ENCODE results near the gene PFDN2. TPM values are rescaled to one million over a fixed set of nuclear protein-coding genes. Genes with fewer than 3 reads are reported as not detected.

The PFDN2 gene
- total and polyA plus RNA-seq, 2 of the 8 experiments (the other 6 are each of a cell fraction or from before 2014, with no cell fraction given): 66.2 to 71.2 TPM

DNA sequence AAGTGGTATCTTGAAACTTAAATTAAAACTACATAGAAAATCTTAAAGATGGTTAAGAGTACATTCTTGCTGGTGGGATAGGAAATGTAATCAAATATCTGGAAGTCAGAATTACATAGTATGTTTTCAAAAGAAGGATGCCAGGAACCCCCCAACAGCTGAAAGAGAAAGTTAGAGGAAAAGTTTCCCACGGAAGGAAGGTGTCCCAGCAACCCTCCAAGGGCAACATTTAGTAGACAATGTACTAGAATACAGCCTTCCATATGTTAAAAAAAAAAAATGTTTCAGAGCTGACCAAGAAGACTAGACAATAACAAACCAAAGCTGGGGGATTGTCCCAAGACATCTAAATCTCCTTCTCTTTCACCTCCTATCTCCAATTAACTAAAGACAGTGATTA lies 12.4 kb upstream of the PFDN2 start:
- Histone ChIP-seq H4K91ac (replicated peaks; ENCODE audit: insufficient read length, low read length) (no peak overlapping the region), H2BK12ac (ENCODE audit: low read depth, low read length) (no peak overlapping the region), H4K5ac (ENCODE audit: insufficient read length, low read depth, low read length) (no peak overlapping the region), H3K36me3 (ENCODE audit: control insufficient read depth in 2 of 4, insufficient read depth in 4 of 4, low read length in 3 of 4) (peaks cover 0 to 35% (median 11%) of the 10 kb centered on the region in 4 experiments; a peak in 6 of 8 replicates), H2AK5ac (ENCODE audit: low read depth, low read length) (no peak overlapping the region), H3K4ac (replicated peaks; ENCODE audit: insufficient read length, low read depth, low read length) (no peak overlapping the region), H3K27ac (ENCODE audit: low read depth, low read length) (no peak overlapping the region), H2BK120ac (replicated peaks; ENCODE audit: low read depth, low read length) (no peak overlapping the region), H3K79me1 (ENCODE audit: low read depth, low read length) (peaks cover 6% of the 10 kb centered on the region), H3K79me2 (ENCODE audit: control insufficient read depth in 1 of 2, insufficient read depth in 2 of 2, low read length in 2 of 2) (peaks cover 0 to 65% of the 10 kb centered on the region in 2 experiments; a peak in 3 of 4 replicates), H2AFZ (ENCODE audit: low read length) (no peak overlapping the region), H4K20me1 (replicated peaks in 1 of 2; ENCODE audit: control insufficient read depth in 1 of 2, insufficient read depth in 2 of 2, low read length in 2 of 2) (peaks cover 2 to 5% of the 10 kb centered on the region in 2 experiments), H2BK5ac (ENCODE audit: low read depth, low read length) (no peak overlapping the region), H3K56ac (replicated peaks; ENCODE audit: insufficient read length, low read depth, low read length) (no peak overlapping the region), H3K14ac (ENCODE audit: insufficient read length) (no peak overlapping the region), H3K18ac (ENCODE audit: extremely low read depth, low read length) (no peak overlapping the region), H3K23ac (ENCODE audit: insufficient read length) (no peak overlapping the region), H3K4me3 (ENCODE audit: extremely low read depth in 1 of 4, insufficient read depth in 2 of 4, low read depth in 3 of 4, low read length in 4 of 4) (peak overlapping the region in 1 of 4 experiments; percentile 97; a peak in 4 of 8 replicates), H3K9ac (replicated peaks in 1 of 4; ENCODE audit: extremely low read depth in 1 of 4, low read depth in 3 of 4, low read length in 3 of 4) (no peak overlapping the region), H3K9me3 (ENCODE audit: insufficient read depth in 2 of 2, low read depth in 1 of 2, low read length in 1 of 2) (no peaks in the 10 kb centered on the region), H3K27me3 (replicated peaks in 1 of 4; ENCODE audit: control insufficient read depth in 3 of 4, extremely low read depth in 1 of 4, insufficient read depth in 3 of 4, low read length in 3 of 4) (no peaks in the 10 kb centered on the region), H4K8ac (ENCODE audit: extremely low read depth, insufficient read depth, low read length) (no peak overlapping the region), H3K4me2 (ENCODE audit: insufficient read depth in 1 of 2, low read depth in 2 of 2, low read length in 2 of 2) (peak overlapping the region; percentile 75 to 78; a peak in 2 of 4 replicates), H3K23me2 (ENCODE audit: low read depth, low read length) (peaks cover 9% of the 10 kb centered on the region), H2BK20ac (ENCODE audit: low read length) (no peak overlapping the region), H3K4me1 (replicated peaks in 1 of 4; ENCODE audit: control insufficient read depth in 3 of 4, insufficient read depth in 4 of 4, low read length in 3 of 4) (no peaks in the 10 kb centered on the region; a peak in 1 of 7 replicates), H2BK15ac (ENCODE audit: low read length) (no peak overlapping the region)
- 79% methylated on average over 1 of the region's 1 CpG; no CpG with 5 or more reads in 1 of the 2 experiments for WGBS, 2 experiments (ENCODE audit: extremely low coverage in 1 of 2, insufficient coverage in 1 of 2, insufficient read length in 1 of 2, insufficient replicate concordance in 2 of 2, low coverage in 1 of 2, low lambda C conversion rate in 2 of 2, missing lambda C conversion rate in 1 of 2)
- DNase-seq (ENCODE audit: low read depth in 1 of 2, low spot score in 2 of 2) (no peak), FAIRE-seq (no peak)
- ChIA-PET POLR2A (ENCODE audit: partially characterized antibody) (interaction anchor here (1.4 to 9.6 kb wide), 2 partner anchors 23 to 85 kb away, joined by 3 to 130 read pairs; partner anchors contain the start of genes UFC1, USF1 and USP21), CTCF (ENCODE audit: partially characterized antibody) (interaction anchor here (1.9 kb wide), 1 partner anchor 33 kb away, joined by 7 read pairs; no protein-coding TSS in a partner anchor)
- TF ChIP-seq POLR2AphosphoS5 (IDR thresholded peaks at IDR 0.05; ENCODE audit: low read depth, low read length) (no peak), BRCA1 (IDR thresholded peaks at IDR 0.05; ENCODE audit: low read depth, low read length) (no peak), CTBP2 (IDR thresholded peaks at IDR 0.05; ENCODE audit: borderline replicate concordance, insufficient read depth, insufficient read length, low read length) (no peak), PHF8 (conservative IDR thresholded peaks at IDR 0.05; ENCODE audit: low read depth, low read length) (no peak), TEAD4 (IDR thresholded peaks at IDR 0.05; ENCODE audit: low read depth, low read length) (no peak), TBP (IDR thresholded peaks at IDR 0.05; ENCODE audit: low read depth, low read length) (no peak), HDAC6 (IDR thresholded peaks at IDR 0.05; ENCODE audit: low read depth, low read length) (no peak), CEBPB (IDR thresholded peaks at IDR 0.05; ENCODE audit: low read depth, low read length) (no peak)
- TF ChIP-seq, protein P1, sequence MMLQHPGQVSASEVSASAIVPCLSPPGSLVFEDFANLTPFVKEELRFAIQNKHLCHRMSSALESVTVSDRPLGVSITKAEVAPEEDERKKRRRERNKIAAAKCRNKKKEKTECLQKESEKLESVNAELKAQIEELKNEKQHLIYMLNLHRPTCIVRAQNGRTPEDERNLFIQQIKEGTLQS (IDR thresholded peaks at IDR 0.05; ENCODE audit: insufficient read depth, low read depth, low read length): no peak
- TF ChIP-seq, protein P2, sequence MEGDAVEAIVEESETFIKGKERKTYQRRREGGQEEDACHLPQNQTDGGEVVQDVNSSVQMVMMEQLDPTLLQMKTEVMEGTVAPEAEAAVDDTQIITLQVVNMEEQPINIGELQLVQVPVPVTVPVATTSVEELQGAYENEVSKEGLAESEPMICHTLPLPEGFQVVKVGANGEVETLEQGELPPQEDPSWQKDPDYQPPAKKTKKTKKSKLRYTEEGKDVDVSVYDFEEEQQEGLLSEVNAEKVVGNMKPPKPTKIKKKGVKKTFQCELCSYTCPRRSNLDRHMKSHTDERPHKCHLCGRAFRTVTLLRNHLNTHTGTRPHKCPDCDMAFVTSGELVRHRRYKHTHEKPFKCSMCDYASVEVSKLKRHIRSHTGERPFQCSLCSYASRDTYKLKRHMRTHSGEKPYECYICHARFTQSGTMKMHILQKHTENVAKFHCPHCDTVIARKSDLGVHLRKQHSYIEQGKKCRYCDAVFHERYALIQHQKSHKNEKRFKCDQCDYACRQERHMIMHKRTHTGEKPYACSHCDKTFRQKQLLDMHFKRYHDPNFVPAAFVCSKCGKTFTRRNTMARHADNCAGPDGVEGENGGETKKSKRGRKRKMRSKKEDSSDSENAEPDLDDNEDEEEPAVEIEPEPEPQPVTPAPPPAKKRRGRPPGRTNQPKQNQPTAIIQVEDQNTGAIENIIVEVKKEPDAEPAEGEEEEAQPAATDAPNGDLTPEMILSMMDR (IDR thresholded peaks at IDR 0.05; ENCODE audit: control extremely low read depth in 1 of 3, insufficient read depth in 1 of 3, low read depth in 1 of 3, low read length in 3 of 3): no peak

Data from H1 (cell line).